Measurements from ENCODE around the gene RFX7.

The RFX7 gene

GRCh38 chr15:56045068-56045748 is 198.5 kb downstream of the RFX7 start:
- no peak for DNase-seq (ENCODE audit: low read depth)

DNA sequence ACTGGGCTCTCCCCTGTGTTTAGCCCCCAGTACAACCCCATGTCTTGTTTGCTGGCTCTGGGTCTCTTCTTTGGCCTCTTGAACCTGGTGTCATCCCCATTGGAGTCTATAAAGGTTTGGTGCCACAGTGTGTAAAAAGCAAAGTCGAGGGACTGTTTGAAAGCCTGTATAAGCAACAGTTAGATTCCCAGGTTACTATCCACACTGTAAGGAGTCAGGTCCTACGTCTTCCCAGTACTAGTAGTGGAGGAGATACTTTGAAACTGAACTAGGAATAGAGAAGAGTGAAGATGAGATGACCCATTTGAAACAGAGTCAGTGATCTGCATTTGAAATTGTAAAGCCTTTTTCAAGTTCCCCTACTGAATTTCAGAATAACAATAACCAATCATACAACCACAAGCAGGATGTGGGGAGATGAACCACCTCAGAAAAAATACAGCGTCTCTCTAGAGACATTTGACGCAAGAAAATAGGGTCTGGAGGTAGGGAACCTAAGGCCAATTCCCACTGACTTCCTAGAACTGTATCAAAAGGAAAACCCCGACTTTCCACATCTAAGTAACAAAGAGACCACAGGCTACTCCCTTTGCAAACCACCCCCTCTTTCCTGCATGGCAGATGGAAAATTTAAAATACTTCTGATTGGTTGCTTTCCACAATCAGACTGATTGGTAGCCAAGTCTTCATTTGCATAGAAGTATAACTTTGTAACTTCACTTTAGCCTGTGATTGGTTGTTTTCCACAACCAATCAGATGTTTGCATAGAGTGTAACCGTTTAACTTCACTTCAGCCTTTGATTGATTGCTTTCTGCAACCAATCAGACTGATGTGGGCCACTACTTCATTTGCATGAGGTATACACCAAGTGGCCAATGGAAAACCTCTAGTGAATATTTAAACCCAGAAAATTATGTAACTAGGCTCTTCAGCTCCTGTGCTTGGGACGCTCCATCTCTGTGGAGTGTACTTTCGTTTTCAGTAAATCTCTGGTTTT is 200.4 kb downstream of the RFX7 start:
- no peak for DNase-seq (ENCODE audit: low read depth)

- no peak for DNase-seq (ENCODE audit: low read depth)
These were observed 201.2 kb downstream of the RFX7 start for GRCh38 chr15:56042498-56042897.

- DNase-seq (ENCODE audit: low read depth): no peak
These were observed 201.6 kb downstream of the RFX7 start for GRCh38 chr15:56042031-56042430.

DNA sequence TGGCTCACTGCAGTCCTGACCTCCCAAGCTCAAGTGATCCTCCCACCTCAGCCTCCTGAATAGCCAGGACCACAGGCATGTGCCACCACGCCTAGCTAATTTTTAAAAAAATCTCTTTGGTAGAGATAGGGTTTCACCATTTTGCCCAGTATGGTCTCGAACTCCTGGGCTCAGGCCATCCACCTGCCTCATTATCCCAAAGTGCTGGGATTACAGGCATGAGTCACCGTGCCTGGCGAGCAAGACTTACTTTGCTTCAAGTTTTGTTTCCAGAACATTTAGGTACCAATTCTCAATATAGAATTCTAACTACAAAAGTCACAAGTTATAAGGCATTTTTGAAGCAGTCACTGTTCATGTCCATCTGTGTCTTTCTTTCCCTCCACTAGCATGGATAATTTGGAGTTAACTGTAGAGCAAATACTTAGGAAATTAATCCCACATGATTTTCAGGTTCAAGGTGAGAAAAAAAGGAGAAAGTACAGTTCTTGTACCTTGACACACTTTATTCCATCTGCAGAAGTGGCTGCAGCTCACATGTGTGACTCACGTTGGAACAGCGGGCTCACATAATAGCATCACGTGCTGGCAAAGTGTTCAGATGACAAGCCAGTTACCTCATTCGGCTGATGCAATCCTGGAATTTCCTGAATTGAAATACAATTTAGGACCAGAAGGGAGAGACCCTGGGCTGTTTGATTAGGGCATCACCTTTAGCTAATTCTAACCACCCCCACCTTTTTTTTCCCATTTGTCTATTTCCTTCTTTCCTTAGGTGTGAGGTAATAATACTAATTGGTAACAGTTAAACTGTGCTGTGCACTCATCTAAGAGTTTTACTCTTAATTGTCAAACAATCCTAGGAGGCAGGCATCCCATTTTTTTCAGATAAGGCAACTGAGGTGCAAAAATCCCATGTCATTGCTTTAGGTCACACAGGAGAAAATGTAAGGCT is 203.3 kb downstream of the RFX7 start:
- DNase-seq (ENCODE audit: low read depth): peak; percentile 78

- DNase-seq (ENCODE audit: low read depth): no peak
These were observed 205.0 kb downstream of the RFX7 start for GRCh38 chr15:56038707-56039106.

DNA sequence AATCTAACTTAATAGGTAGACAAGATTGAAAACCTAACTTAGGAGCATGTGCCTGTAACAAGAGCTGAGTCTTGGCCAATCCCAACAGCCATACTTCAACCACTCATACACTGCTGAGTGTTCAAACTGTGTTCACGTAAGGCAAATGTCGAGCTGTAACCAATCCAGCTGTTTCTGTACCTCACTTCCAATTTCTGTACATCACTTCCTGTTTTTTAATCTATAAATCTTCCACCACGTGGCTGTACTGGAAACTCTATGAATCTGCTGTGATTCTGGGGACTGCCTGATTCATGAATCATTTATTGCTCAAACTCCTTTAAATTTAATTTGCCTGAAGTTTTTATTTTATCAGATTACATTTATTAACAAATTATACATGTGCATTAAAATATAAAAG is 205.7 kb downstream of the RFX7 start:
- DNase-seq (ENCODE audit: low read depth): peak; percentile 18

All from non-pigmented ciliary epithelial cell (primary cell).